ENCODE results near the gene UPF1. TPM values are rescaled to one million over a fixed set of nuclear protein-coding genes. Genes with fewer than 3 reads are reported as not detected.
A peak's percentile ranks its signal among the peaks of the same experiment; 100 is the strongest.
"Not testable (repeated sequence)": the region's sequence is repeated elsewhere in the genome, so short reads cannot be mapped to it uniquely, and the experiment has no call there.

The UPF1 gene
- total RNA-seq, 2 experiments from 2014 or later, result 78.9 to 84.6 TPM

GRCh38 chr19:18910801-18911436 is 79.2 kb downstream of the UPF1 start:
- H3K4me1 Mint-ChIP-seq, result peaks cover 6% of the 10 kb centered on the region
- DNase-seq, result no peak
- H3K36me3 Mint-ChIP-seq, result peaks cover 10% of the 10 kb centered on the region
- H3K4me3 Mint-ChIP-seq, result no peak overlapping the region
- H3K9me3 Mint-ChIP-seq, result no peaks in the 10 kb centered on the region
- no peak overlapping the region for H3K27ac Mint-ChIP-seq
- no peaks in the 10 kb centered on the region for H3K27me3 Mint-ChIP-seq

DNA sequence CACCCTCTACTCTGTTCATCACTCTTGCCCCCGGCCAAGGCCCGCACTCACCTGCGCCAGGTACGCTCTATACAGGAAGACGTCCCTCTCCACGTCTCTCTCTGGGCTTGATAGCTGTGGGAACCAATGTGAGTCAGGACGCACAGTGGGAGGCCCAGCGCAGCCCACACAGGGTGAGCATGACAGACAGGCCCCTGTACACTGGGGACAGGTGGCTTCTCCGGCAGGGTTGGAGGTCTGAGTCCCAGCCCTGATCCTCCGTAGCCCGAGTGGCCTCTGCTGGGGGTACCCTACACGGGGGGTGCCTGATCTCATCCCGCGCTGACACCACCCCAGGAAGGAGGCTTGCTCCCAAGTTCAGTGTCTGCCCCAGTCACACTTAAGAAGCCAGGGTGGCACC is 81.2 kb downstream of the UPF1 start:
- Mint-ChIP-seq H3K27me3 (no peaks in the 10 kb centered on the region), H3K9me3 (no peaks in the 10 kb centered on the region), H3K36me3 (peaks cover 24% of the 10 kb centered on the region), H3K27ac (no peak overlapping the region), H3K4me3 (no peak overlapping the region), H3K4me1 (peaks cover 16% of the 10 kb centered on the region)
- DNase-seq, result no peak

- Mint-ChIP-seq H3K4me3 (no peak overlapping the region), H3K36me3 (peaks cover 24% of the 10 kb centered on the region), H3K27me3 (no peaks in the 10 kb centered on the region), H3K9me3 (no peaks in the 10 kb centered on the region), H3K4me1 (peaks cover 17% of the 10 kb centered on the region), H3K27ac (no peak overlapping the region)
- no peak for DNase-seq
Measured at GRCh38 chr19:18913466-18913865, 81.7 kb downstream of the UPF1 start.

GRCh38 chr19:18915639-18916038 is 83.9 kb downstream of the UPF1 start:
- Mint-ChIP-seq H3K27me3 (peaks cover 3% of the 10 kb centered on the region), H3K4me1 (peaks cover 23% of the 10 kb centered on the region)
- DNase-seq, result peak; percentile 44

DNA sequence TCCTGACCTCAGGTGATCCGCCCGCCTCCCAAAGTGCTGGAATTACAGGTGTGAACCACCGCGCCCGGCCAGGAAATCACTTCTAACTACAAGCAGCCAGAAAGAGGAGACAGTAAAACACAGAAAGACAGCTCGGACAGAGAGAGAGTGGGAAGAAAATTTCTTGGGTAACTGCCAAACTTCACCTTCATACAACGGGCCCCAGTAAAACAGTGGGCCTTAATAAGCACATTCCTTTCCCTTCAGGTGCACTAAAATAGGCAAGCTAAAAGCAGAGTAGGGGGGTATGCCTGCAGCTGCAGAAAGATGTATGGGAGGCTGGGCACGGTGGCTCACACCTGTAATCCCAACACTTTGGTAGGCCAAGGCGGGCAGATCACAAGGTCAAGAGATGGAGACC is 85.8 kb downstream of the UPF1 start:
- Mint-ChIP-seq H3K4me3 (peak overlapping the region; percentile 80), H3K36me3 (peaks cover 39% of the 10 kb centered on the region), H3K4me1 (peaks cover 30% of the 10 kb centered on the region)
- H3K27ac Mint-ChIP-seq, H3K27me3 Mint-ChIP-seq, H3K9me3 Mint-ChIP-seq, DNase-seq: not testable (repeated sequence)

More at GRCh38 chr19:18915639-18916038, 83.9 kb downstream of the UPF1 start:
- Mint-ChIP-seq H3K27ac (no peak overlapping the region), H3K36me3 (peaks cover 32% of the 10 kb centered on the region), H3K9me3 (no peaks in the 10 kb centered on the region), H3K4me3 (no peak overlapping the region)

Other genes with a start within 250 kb of the UPF1 start
- 10 to 100 TPM; 71.6 to 74.7 TPM for gene REX1BD, start 243.2 kb upstream of the UPF1 start, total RNA-seq
- not detected for gene CRLF1, start 225.2 kb upstream of the UPF1 start, total RNA-seq
- gene TMEM59L, start 219.1 kb upstream of the UPF1 start, total RNA-seq, result not detected
- gene KLHL26, start 194.9 kb upstream of the UPF1 start, total RNA-seq, result 10 to 100 TPM; 15.8 to 16.1 TPM
- gene CRTC1, start 148.3 kb upstream of the UPF1 start, total RNA-seq, result 1 to 10 TPM; 5.1 TPM
- not detected for gene COMP, start 40.7 kb upstream of the UPF1 start, total RNA-seq
- gene CERS1, start 64.2 kb downstream of the UPF1 start, total RNA-seq, result under 1 TPM; 0.19 to 0.28 TPM
- gene COPE, start 87.4 kb downstream of the UPF1 start, total RNA-seq, result 100 to 1,000 TPM; 169 to 174 TPM
- 10 to 100 TPM; 87.4 to 89.2 TPM for gene DDX49, start 87.8 kb downstream of the UPF1 start, total RNA-seq
- not detected for gene HOMER3, start 109.3 kb downstream of the UPF1 start, total RNA-seq
- 10 to 100 TPM; 74.2 to 81.8 TPM for gene SUGP2, start 201.6 kb downstream of the UPF1 start, total RNA-seq
- 10 to 100 TPM; 51.3 to 54.0 TPM for gene ARMC6, start 201.6 kb downstream of the UPF1 start, total RNA-seq
- 10 to 100 TPM in 1 of 2 experiments, 1 to 10 TPM in 1; 8.0 to 10.3 TPM for gene SLC25A42, start 232.0 kb downstream of the UPF1 start, total RNA-seq

Data from activated naive CD8-positive, alpha-beta T cell treated with anti-CD3 and anti-CD28 coated beads for 36 hours (primary cell).